Renal cortex interstitium (tissue), 11 donors: ENCODE measurements around the gene ZDHHC14. TPM values are rescaled to one million over a fixed set of nuclear protein-coding genes. Genes with fewer than 3 reads are reported as not detected.
"Not testable (repeated sequence)": the region's sequence is repeated elsewhere in the genome, so short reads cannot be mapped to it uniquely, and the experiment has no call there.

Source experiments
- DNase-seq, 11 donors: peaks; one replicate each; pipeline ENCODE4 v3.0.0-alpha.2; 2013; ENCODE audit warnings: low read depth in 9 of 11, low spot score in 4 of 11; ENCODE audit errors: extremely low read depth in 1 of 11
- polyA plus RNA-seq, 3 donors: library from polyadenylated mRNA; unstranded; fragments of 120-200 nt; gene quantifications; one replicate each; pipeline ENCODE4 v1.2.1, GENCODE V29; 2013; ENCODE audit not compliant: insufficient read length in 3 of 3

Gene ZDHHC14
- polyA plus RNA-seq, 3 donors, result 14.8 to 22.4 (median 17.9) TPM

GRCh38 chr6:157688960-157689599 lies 308.1 kb downstream of the ZDHHC14 start:
- no peak for DNase-seq

DNA sequence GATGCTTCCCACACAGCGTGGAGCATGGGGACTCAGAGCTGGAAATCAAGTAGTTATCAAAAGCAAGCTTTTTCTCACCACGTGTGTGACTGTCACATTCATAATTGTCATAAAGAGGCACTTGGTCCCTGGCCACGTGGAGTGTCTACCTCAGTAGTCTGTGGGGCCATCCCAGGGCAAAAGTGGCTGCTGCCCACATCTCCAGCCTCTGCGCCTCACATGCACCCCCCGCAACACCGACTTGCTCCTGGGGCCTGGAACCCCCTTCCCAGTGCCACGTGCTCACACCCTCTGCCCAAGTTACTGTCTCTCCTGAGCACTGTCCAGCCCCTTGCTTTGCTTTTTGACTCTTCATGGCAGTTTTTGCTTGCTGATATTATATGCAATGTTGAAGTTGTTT lies 308.9 kb downstream of the ZDHHC14 start:
- no peak for DNase-seq

- no peak for DNase-seq
Measured at GRCh38 chr6:157690441-157691210, 309.6 kb downstream of the ZDHHC14 start.

DNA sequence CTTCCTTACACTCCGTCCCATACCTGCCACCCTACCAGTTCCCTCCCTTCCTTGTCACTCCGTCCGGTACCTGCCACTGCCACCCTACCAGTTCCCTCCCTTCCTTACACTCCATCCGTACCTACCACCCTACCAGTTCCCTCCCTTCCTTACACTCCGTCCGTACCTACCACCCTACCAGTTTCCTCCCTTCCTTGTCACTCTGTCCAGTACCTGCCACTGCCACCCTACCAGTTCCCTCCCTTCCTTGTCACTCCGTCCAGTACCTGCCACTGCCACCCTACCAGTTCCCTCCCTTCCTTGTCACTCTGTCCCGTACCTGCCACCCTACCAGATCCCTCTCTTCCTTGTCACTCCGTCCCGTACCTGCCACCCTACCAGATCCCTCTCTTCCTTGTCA lies 310.6 kb downstream of the ZDHHC14 start:
- DNase-seq, result not testable (repeated sequence)

GRCh38 chr6:157693867-157694266 lies 312.9 kb downstream of the ZDHHC14 start:
- no peak for DNase-seq

DNA sequence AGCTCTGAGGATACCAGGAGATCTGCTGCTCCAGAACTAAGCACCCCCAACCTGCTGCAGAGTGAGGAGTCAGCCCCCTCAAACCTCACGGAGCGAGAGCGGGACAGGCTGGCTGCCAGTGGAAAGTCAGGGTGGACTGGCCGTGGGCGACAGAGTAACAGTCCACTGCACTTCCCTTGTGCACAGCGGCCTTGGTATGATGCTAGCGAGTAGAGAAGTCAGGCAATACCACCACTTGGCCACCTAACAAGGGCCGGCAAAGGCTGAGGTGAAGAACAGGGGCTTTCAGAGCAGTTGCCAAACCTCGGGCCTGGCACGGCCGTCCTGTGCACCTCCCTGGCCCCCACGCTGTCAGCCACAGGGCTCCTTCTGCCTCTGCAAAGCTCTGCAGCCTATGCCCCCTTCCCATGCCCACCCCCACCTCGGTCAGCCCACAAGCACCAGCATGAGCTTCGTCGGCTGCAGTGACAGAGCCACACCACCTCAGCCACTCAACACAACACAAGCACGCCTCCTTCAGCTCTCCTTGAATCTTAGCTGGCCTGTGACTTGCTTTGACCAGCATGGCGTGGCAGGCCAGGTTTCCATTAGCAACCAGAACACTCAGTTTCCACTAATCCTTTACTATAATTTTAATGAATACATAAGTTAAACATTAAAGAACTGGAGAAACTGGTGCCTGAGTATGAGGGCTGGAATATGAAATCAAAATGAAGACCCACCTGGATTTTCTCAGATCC lies 314.5 kb downstream of the ZDHHC14 start:
- peak in 1 of 11 donors; percentile 43 for DNase-seq

DNA sequence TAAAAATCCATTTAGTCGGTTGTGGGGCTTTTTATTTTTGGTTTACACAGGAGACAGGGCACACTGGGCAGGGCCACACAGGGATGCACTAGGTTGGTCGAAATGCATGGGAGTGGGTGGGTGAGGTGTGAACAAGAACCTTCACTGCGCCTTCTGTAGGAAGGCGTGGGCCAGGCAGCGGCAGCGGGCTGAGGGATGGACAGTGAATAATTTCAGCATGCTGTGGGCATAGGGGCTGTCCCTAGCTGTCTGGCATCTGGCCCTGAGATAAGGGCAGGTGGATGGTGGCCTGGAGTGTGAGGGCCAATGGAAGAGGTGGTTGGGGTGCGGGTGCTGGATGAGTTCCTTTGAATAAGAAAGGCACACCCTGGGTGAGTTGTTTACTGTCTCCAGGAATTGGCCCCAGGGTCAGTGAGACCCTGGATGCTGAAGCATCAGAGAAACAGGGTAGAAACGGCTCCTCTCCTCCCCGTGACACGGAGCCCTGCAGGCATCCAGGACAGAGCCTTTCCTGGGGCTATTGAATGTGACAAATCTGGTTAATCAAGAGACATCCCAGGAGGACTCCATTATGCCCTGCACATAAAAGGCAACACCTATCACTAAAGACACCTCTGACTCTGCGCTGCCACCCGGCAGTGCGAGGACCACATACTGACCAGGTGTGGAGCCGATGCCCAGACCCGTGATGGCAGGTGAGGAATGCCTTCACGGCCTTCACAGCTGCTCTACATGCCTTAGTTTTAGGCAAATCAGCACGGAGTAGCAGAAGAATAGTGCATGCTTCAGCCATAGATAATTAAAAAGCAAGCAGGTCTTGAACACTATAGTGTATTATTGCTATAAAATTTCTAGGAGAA lies 319.0 kb downstream of the ZDHHC14 start:
- DNase-seq, result no peak

GRCh38 chr6:157706351-157706750 lies 325.4 kb downstream of the ZDHHC14 start:
- DNase-seq, result not testable (repeated sequence)

GRCh38 chr6:157706883-157707282 lies 325.9 kb downstream of the ZDHHC14 start:
- DNase-seq, result no peak

DNA sequence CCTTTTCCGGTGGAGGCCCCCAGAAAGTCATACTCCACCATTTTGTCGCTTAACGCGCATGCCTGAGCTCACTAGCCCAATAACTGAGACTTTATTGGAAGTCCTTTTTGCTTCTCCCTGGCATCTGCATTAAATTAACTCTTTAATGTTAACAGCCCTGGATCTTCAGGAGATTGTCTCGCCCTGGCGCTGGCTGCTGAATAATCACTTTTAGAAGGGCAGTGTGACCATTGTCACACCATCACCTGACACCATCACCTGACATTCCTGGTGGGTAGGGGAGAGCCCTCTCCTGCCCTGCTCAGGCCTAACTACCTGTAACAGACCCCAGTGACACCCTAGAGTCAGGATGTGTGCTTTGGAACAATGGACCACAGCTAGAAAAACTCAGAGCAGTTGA lies 326.6 kb downstream of the ZDHHC14 start:
- DNase-seq, result no peak

DNA sequence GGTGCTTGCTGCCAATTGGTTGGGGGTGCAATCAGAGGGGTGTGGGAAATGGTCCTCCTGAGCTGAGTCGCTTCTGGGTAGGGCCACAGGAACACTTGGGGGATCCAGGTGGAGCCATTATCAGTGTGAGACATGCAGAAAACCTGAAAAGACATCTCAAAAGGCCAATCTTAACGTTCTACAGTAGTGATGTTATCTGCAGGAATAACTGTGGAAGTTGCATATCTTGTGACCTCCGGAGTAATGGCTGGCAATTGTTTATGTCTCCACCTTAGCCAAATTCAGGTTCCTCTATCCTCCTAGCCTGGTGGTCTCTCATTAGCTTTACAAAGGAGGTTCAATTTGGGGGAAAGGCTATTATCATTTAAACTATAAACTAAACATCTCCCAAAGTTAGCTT lies 327.2 kb downstream of the ZDHHC14 start:
- DNase-seq, result no peak

GRCh38 chr6:157708933-157709332 lies 327.9 kb downstream of the ZDHHC14 start:
- no peak for DNase-seq

DNA sequence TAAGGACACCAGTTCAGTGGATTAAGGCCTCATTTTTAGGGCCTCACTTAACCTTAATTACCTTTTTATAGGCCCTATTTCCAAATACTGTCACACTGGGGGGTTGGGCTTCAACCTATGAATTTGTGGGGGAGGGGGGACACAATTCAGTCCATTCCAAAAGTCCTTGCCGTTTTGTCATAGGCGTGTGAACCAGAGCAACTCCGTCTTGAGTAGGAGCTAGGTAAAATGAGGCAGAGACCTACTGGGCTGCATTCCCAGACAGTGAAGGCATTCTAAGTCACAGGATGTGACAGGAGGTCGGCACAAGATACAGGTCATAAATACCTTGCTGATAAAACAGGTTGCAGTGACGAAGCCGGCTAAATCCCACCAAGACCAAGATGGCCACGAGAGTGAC lies 328.6 kb downstream of the ZDHHC14 start:
- DNase-seq, result no peak

GRCh38 chr6:157710604-157711003 lies 329.6 kb downstream of the ZDHHC14 start:
- no peak for DNase-seq

- DNase-seq, result no peak
Measured at GRCh38 chr6:157711060-157711459, 330.1 kb downstream of the ZDHHC14 start.

GRCh38 chr6:157712585-157713295 lies 331.8 kb downstream of the ZDHHC14 start:
- DNase-seq, result no peak

GRCh38 chr6:157713451-157714152 lies 332.6 kb downstream of the ZDHHC14 start:
- DNase-seq, result no peak

DNA sequence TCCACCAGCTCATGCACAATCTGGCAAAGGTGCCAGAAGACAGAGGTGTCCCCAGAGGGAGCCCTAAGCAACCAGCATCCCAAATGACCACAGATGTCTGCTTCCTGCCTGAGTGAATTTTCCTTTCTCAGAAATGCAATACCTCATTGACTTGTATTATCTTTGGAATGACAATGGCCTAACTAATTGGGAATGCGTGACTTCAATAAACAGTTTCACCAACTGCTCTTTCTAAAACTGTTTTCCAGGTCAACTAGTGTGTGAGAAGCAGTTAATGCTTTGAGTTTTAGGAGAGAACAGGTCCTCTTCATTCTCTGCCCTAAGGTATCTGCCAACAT lies 333.1 kb downstream of the ZDHHC14 start:
- no peak for DNase-seq
